HepG2 (cell line): ENCODE data around the gene CCDC167.

Source experiments
- CTCF ChIP-seq: sonication (generic); formaldehyde crosslinking; IDR thresholded peaks from 2 replicates; pipeline ENCODE4 v1.5.0; 2020; ENCODE audit warnings: mild to moderate bottlenecking, missing genetic modification reagents, moderate library complexity
- EZH2 ChIP-seq: conservative IDR thresholded peaks from 2 replicates; pipeline ENCODE4 v1.6.1; 2012; ENCODE audit warnings: mild to moderate bottlenecking, low read depth, low read length, moderate library complexity
- FOXJ3 ChIP-seq: sonication (generic); formaldehyde crosslinking; IDR thresholded peaks from 2 replicates; pipeline ENCODE4 v1.4.0; 2020; ENCODE audit warnings: missing genetic modification reagents, mild to moderate bottlenecking, borderline replicate concordance
- HNF4A ChIP-seq: sonication (generic); formaldehyde crosslinking; IDR thresholded peaks from 2 replicates; pipeline ENCODE4 v1.4.0; 2020; ENCODE audit warnings: missing genetic modification reagents
- PHB2 ChIP-seq: fragments of 450-650 bp; IDR thresholded peaks from 2 replicates; pipeline ENCODE4 v1.6.1; 2018; ENCODE audit not compliant: partially characterized antibody
- SRF ChIP-seq: IDR thresholded peaks from 2 replicates; pipeline ENCODE4 v1.6.1; 2011; ENCODE audit warnings: mild to moderate bottlenecking, low read depth, low read length, moderate library complexity
- U2AF2 ChIP-seq: fragments of 200-400 bp; formaldehyde crosslinking; IDR thresholded peaks from 2 replicates; pipeline ENCODE4 v1.6.1; 2017; ENCODE audit warnings: low read depth, mild to moderate bottlenecking, low read length

GRCh38 chr6:37451441-37452193 is 48.1 kb downstream of the CCDC167 start:
- TF ChIP-seq CTCF (CRISPR knock-in tag) (no peak), SRF (no peak), PHB2 (no peak), U2AF2 (no peak), HNF4A (CRISPR knock-in tag) (no peak), EZH2 (no peak), FOXJ3 (no peak)
